Left forelimb (tissue), 1 donor: ENCODE data around the gene ATG16L1.
"Not testable (repeated sequence)": the region's sequence is repeated elsewhere in the genome, so short reads cannot be mapped to it uniquely, and the experiment has no call there.

Source experiments
- DNase-seq: peaks from one replicate; pipeline ENCODE4 v3.0.0-alpha.2; 2018; ENCODE audit warnings: low spot score

The ATG16L1 gene

GRCh38 chr2:233334915-233335314, 83.4 kb downstream of the ATG16L1 start:
- no peak for DNase-seq

- DNase-seq, result not testable (repeated sequence)
These were observed 84.6 kb downstream of the ATG16L1 start for GRCh38 chr2:233336091-233336490.

GRCh38 chr2:233336541-233336940, 85.1 kb downstream of the ATG16L1 start:
- DNase-seq, result no peak

GRCh38 chr2:233338046-233338445, 86.6 kb downstream of the ATG16L1 start:
- no peak for DNase-seq

- no peak for DNase-seq
These were observed 87.4 kb downstream of the ATG16L1 start for GRCh38 chr2:233338812-233339368.

GRCh38 chr2:233339427-233339826, 88.0 kb downstream of the ATG16L1 start:
- no peak for DNase-seq

GRCh38 chr2:233341296-233341695, 89.8 kb downstream of the ATG16L1 start:
- no peak for DNase-seq

- no peak for DNase-seq
These were observed 90.8 kb downstream of the ATG16L1 start for GRCh38 chr2:233342301-233342700.

GRCh38 chr2:233343171-233343705, 91.8 kb downstream of the ATG16L1 start:
- DNase-seq, result no peak
